Inflammatory macrophage treated with lipopolysaccharide for 4 hours (primary cell): ENCODE data around the gene SPACA1.

Experiments
- DNase-seq: peaks from one replicate; pipeline ENCODE4 v3.0.0-alpha.2; 2020

The SPACA1 gene

DNA sequence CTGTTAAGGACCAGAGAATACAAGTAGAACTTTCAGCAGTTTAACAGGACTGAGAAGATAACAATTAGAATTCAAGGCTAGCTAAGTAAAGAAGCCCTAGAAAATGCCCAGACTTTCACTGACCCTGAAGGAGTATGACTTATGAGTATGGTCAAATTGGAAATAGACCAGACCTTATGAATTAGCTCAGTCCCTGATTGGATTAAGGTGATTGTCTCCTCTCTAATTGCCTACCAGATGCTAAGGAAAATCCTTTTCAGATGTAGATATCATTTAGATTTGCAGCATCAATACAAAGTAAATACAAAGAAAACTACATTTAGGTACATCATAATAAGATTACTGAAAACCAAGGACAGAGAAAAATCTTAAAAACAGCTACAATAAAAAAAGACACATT, 59.6 kb downstream of the SPACA1 start:
- no peak for DNase-seq

DNA sequence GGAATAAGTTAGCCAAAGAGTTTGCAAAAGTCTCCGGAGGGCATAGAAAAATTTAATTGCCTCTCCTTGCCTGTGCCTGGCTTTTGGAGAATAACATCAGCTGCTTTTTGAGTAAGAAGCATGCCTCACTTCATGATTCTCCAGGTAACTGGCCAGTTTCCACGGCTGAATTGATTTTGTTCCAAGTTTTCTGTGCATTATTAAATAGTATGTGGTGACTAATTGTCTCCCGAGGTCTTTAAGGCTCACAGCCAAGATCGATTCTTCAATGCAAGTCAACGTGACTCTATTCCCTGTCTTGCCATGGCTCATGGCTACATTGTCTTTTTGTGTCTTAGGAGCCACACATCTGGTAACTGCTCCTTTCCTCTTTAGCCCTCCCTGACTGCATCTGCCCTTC, 64.3 kb downstream of the SPACA1 start:
- no peak for DNase-seq

DNA sequence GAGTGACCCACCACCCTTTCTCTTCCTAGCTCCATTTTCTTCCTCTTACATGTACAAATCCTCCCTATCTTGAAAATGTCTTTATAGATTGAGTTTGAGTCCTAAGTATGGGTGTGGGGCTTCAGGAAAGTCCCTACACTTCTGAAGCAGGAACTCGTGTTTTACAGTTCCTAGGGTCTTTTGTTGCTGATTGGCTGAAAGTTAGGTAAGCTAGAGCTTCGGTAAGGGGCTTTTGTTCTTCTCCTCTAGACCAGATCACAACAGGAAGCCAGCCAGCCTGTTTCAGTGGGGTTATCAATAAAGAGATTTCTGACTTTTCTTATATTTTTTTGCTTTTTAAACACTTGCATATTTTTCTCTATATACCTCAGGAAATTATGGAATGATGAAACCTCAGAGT, 67.2 kb downstream of the SPACA1 start:
- DNase-seq: no peak

DNA sequence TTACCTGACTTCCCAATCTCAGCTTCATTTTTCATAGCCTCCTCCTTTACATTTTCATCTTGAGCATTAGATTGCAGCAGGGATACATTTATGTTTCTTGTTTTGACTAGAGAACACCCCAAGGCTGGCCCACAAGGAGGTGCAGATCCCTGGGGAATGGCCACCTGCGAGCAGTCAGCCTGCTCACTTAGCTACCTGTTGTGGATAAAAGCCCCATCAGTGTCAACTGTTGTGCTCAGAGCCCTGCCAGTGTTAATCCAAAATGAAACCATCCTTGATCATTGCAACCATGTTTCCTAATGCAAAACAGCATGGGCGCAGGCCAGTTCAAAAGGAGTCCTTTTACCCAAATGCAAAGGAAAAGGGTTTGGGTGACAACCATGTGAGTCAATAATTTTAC, 67.7 kb downstream of the SPACA1 start:
- DNase-seq: no peak

DNA sequence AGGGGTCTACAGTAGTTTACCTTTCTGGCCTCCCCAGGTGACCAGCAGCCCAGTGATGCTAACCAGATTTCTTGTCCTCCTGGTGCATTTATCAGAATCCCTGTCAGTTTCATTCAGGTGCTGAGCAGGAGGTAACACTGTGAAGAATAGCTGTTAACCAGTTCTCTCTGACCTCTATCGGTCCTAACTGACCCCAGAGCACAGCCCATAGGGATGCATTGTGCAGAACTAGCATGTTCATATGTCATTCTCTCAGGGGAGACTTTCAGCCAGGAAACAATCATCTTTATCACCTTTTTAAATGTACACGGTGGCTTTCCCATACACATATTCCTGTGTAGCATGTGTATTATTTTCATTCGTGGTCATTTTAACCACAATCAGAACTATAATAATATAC, 68.6 kb downstream of the SPACA1 start:
- no peak for DNase-seq
